ENCODE data around the gene RHBDF1. TPM values are rescaled to one million over a fixed set of nuclear protein-coding genes. Genes with fewer than 3 reads are reported as not detected.

Gene RHBDF1
- polyA plus RNA-seq, 1 donor from 2014 or later = 0.21 TPM

DNA sequence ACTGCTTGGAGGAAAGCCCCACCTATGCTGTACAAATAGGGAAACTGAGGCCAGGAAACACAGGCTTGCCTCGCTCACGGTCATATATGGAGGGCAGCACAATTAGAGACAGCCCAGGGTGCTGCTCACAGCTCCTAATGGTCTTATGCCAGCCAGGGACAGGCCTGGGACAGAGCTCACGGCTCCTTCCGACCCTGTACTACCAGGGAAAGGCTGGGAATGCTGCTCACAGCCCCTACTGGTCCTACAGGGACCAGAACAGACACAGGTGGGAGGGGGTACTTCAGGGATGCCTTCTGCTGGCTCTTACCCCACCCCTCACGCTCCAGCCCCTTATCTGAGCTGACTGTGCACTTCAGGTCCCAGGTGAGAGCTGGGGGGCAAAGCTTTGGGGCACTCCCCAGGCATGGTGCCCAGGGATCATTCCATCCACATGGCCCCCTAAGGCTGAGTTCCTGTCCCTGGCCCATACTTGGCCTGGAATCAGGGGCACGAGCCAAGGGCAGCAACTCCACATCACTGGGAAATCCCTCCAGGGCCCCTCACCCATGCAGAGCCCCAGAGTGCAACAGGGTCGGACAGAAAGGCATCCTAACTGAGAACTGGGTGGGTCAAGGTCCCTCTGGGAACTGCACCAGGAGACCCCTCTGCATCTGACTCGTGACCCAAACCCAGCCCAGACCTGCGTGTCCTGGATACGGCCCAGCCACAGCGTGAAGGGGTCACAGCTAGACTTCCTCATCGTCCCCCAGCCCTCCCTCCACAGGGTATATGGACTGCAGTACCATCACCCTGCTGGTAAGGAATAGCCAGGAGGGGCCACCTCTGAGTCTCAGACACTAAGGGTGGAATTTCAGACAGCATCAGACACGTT, 5.9 kb downstream of the RHBDF1 start:
- Histone ChIP-seq H4K20me1 (ENCODE audit: insufficient read depth) (no peaks in the 10 kb centered on the region), H3K4me3 (ENCODE audit: low read length) (no peak overlapping the region), H3K9me2 (ENCODE audit: insufficient read depth, low read length) (no peaks in the 10 kb centered on the region), H3K4me2 (ENCODE audit: low read length) (no peak overlapping the region), H3F3A (ENCODE audit: insufficient read depth, low read length, poor library complexity, severe bottlenecking) (no peaks in the 10 kb centered on the region), H3K27me3 (ENCODE audit: insufficient read depth, low read depth, low read length) (peaks cover 9% of the 10 kb centered on the region), H3K9me3 (ENCODE audit: low read length) (no peaks in the 10 kb centered on the region), H3K36me3 (ENCODE audit: insufficient read depth, low read length) (no peaks in the 10 kb centered on the region), H3K27ac (ENCODE audit: low read length) (no peak overlapping the region), H3K79me2 (replicated peaks; ENCODE audit: insufficient read depth, low read length) (no peaks in the 10 kb centered on the region), H2AFZ (ENCODE audit: low read depth, low read length) (no peak overlapping the region), H3K9ac (ENCODE audit: low read length) (no peak overlapping the region)
- TF ChIP-seq, protein P1, sequence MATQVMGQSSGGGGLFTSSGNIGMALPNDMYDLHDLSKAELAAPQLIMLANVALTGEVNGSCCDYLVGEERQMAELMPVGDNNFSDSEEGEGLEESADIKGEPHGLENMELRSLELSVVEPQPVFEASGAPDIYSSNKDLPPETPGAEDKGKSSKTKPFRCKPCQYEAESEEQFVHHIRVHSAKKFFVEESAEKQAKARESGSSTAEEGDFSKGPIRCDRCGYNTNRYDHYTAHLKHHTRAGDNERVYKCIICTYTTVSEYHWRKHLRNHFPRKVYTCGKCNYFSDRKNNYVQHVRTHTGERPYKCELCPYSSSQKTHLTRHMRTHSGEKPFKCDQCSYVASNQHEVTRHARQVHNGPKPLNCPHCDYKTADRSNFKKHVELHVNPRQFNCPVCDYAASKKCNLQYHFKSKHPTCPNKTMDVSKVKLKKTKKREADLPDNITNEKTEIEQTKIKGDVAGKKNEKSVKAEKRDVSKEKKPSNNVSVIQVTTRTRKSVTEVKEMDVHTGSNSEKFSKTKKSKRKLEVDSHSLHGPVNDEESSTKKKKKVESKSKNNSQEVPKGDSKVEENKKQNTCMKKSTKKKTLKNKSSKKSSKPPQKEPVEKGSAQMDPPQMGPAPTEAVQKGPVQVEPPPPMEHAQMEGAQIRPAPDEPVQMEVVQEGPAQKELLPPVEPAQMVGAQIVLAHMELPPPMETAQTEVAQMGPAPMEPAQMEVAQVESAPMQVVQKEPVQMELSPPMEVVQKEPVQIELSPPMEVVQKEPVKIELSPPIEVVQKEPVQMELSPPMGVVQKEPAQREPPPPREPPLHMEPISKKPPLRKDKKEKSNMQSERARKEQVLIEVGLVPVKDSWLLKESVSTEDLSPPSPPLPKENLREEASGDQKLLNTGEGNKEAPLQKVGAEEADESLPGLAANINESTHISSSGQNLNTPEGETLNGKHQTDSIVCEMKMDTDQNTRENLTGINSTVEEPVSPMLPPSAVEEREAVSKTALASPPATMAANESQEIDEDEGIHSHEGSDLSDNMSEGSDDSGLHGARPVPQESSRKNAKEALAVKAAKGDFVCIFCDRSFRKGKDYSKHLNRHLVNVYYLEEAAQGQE (IDR thresholded peaks at IDR 0.05; ENCODE audit: borderline replicate concordance) = no peak
- TF ChIP-seq EP300 (conservative IDR thresholded peaks at IDR 0.05; ENCODE audit: poor library complexity, severe bottlenecking) (no peak), SMC3 (conservative IDR thresholded peaks at IDR 0.05; ENCODE audit: poor library complexity) (no peak), RAD21 (conservative IDR thresholded peaks at IDR 0.05) (no peak), MXI1 (conservative IDR thresholded peaks at IDR 0.05; ENCODE audit: poor library complexity, severe bottlenecking) (no peak), TAF1 (IDR thresholded peaks at IDR 0.05; ENCODE audit: low read depth) (no peak)

DNA sequence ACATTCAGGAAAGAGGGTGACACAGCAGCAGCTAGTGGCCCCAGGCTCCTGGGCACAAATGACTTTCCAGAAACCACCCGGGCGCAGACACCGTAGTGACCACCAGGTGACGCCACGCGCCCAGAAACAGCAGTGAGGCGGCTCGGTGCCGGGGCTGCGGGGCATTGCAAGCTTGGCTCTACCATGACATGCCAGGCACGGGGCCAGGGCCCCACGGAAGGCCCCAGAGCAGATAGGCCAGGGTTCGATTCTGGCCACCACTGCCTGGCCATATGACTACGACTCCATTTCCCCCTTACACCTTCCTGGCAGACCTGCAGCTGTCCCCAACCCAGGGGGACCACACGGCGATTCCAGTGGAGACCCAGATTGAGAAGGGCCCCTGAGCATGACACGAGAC, 6.7 kb downstream of the RHBDF1 start:
- Histone ChIP-seq H3K9me2 (ENCODE audit: insufficient read depth, low read length) (no peaks in the 10 kb centered on the region), H2AFZ (ENCODE audit: low read depth, low read length) (no peak overlapping the region), H3F3A (ENCODE audit: insufficient read depth, low read length, poor library complexity, severe bottlenecking) (no peaks in the 10 kb centered on the region), H3K4me3 (ENCODE audit: low read length) (no peak overlapping the region), H3K27me3 (ENCODE audit: insufficient read depth, low read depth, low read length) (peaks cover under 1% of the 10 kb centered on the region), H3K9ac (ENCODE audit: low read length) (no peak overlapping the region), H3K79me2 (replicated peaks; ENCODE audit: insufficient read depth, low read length) (no peaks in the 10 kb centered on the region), H3K9me3 (ENCODE audit: low read length) (no peaks in the 10 kb centered on the region), H3K4me2 (ENCODE audit: low read length) (no peak overlapping the region), H3K27ac (ENCODE audit: low read length) (no peak overlapping the region), H4K20me1 (ENCODE audit: insufficient read depth) (no peaks in the 10 kb centered on the region), H3K36me3 (ENCODE audit: insufficient read depth, low read length) (no peaks in the 10 kb centered on the region)
- TF ChIP-seq SMC3 (conservative IDR thresholded peaks at IDR 0.05; ENCODE audit: poor library complexity) (peak; percentile 86), TAF1 (IDR thresholded peaks at IDR 0.05; ENCODE audit: low read depth) (no peak), MXI1 (conservative IDR thresholded peaks at IDR 0.05; ENCODE audit: poor library complexity, severe bottlenecking) (peak; percentile 21), POLR2AphosphoS5 (IDR thresholded peaks at IDR 0.05) (no peak), EZH2 (IDR thresholded peaks at IDR 0.05; ENCODE audit: borderline replicate concordance, insufficient read depth, low read length, poor library complexity, severe bottlenecking) (no peak), RAD21 (conservative IDR thresholded peaks at IDR 0.05) (peak; percentile 86), EP300 (conservative IDR thresholded peaks at IDR 0.05; ENCODE audit: poor library complexity, severe bottlenecking) (no peak)
- TF ChIP-seq, protein P2, sequence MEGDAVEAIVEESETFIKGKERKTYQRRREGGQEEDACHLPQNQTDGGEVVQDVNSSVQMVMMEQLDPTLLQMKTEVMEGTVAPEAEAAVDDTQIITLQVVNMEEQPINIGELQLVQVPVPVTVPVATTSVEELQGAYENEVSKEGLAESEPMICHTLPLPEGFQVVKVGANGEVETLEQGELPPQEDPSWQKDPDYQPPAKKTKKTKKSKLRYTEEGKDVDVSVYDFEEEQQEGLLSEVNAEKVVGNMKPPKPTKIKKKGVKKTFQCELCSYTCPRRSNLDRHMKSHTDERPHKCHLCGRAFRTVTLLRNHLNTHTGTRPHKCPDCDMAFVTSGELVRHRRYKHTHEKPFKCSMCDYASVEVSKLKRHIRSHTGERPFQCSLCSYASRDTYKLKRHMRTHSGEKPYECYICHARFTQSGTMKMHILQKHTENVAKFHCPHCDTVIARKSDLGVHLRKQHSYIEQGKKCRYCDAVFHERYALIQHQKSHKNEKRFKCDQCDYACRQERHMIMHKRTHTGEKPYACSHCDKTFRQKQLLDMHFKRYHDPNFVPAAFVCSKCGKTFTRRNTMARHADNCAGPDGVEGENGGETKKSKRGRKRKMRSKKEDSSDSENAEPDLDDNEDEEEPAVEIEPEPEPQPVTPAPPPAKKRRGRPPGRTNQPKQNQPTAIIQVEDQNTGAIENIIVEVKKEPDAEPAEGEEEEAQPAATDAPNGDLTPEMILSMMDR (IDR thresholded peaks at IDR 0.05; ENCODE audit: poor library complexity, severe bottlenecking) = peak; percentile 90
- TF ChIP-seq, protein P1 (IDR thresholded peaks at IDR 0.05; ENCODE audit: borderline replicate concordance) = no peak
